HG03103 (cell line): Measurements from ENCODE around the gene MIA3.
A peak's percentile ranks its signal among the peaks of the same experiment; 100 is the strongest.
"Not testable (repeated sequence)": the region's sequence is repeated elsewhere in the genome, so short reads cannot be mapped to it uniquely, and the experiment has no call there.

Source experiments
- ATAC-seq: cut with Tn5 transposase; IDR thresholded peaks from one replicate; pipeline ENCODE4 v1.9.1; 2021; ENCODE audit warnings: low read depth; ENCODE audit not compliant: unreplicated experiment

The MIA3 gene

GRCh38 chr1:222663431-222663934, 45.6 kb downstream of the MIA3 start:
- ATAC-seq = no peak

GRCh38 chr1:222665964-222666363, 48.1 kb downstream of the MIA3 start:
- no peak for ATAC-seq

GRCh38 chr1:222668184-222668583, 50.3 kb downstream of the MIA3 start:
- not testable (repeated sequence) for ATAC-seq

- ATAC-seq = not testable (repeated sequence)
Measured at GRCh38 chr1:222669107-222669506, 51.2 kb downstream of the MIA3 start.

- no peak for ATAC-seq
Measured at GRCh38 chr1:222670110-222670509, 52.2 kb downstream of the MIA3 start.

- no peak for ATAC-seq
Measured at GRCh38 chr1:222680080-222680479, 62.2 kb downstream of the MIA3 start.

GRCh38 chr1:222691016-222691415, 73.1 kb downstream of the MIA3 start:
- no peak for ATAC-seq

- ATAC-seq = no peak
Measured at GRCh38 chr1:222694927-222695326, 77.0 kb downstream of the MIA3 start.

GRCh38 chr1:222696741-222697140, 78.8 kb downstream of the MIA3 start:
- ATAC-seq = no peak

- ATAC-seq = no peak
Measured at GRCh38 chr1:222697203-222697602, 79.3 kb downstream of the MIA3 start.

- no peak for ATAC-seq
Measured at GRCh38 chr1:222697826-222698225, 79.9 kb downstream of the MIA3 start.

GRCh38 chr1:222702210-222702609, 84.3 kb downstream of the MIA3 start:
- no peak for ATAC-seq

- no peak for ATAC-seq
Measured at GRCh38 chr1:222704260-222704659, 86.4 kb downstream of the MIA3 start.

GRCh38 chr1:222706815-222707214, 88.9 kb downstream of the MIA3 start:
- no peak for ATAC-seq

GRCh38 chr1:222709700-222710153, 91.8 kb downstream of the MIA3 start:
- no peak for ATAC-seq

GRCh38 chr1:222711319-222712252, 93.7 kb downstream of the MIA3 start:
- ATAC-seq = peak; percentile 29

- peak; percentile 68 for ATAC-seq
Measured at GRCh38 chr1:222712253-222713090, 94.6 kb downstream of the MIA3 start, which contains the start of the genes AIDA and BROX. TSS of gene AIDA (minus strand) at chr1:222712491. CDS start at chr1:222712317, 174 bp downstream. TSS of gene BROX (plus strand) at chr1:222712564. CDS start at chr1:222715700, 3,136 bp downstream.

- peak; percentile 52 for ATAC-seq
Measured at GRCh38 chr1:222713091-222713961, 95.4 kb downstream of the MIA3 start.

GRCh38 chr1:222716393-222716792, 98.5 kb downstream of the MIA3 start:
- no peak for ATAC-seq
